NK-92 treated with Interleukin-12 subunit alpha and Interleukin-12 subunit beta, amount 100 ng/mL, for 24 hours (cell line): ENCODE results near the gene LBX2.

Experiments used
- DNase-seq: peaks from one replicate; lab custom pipeline; 2025; lab: John Stamatoyannopoulos, UW

Gene LBX2

DNA sequence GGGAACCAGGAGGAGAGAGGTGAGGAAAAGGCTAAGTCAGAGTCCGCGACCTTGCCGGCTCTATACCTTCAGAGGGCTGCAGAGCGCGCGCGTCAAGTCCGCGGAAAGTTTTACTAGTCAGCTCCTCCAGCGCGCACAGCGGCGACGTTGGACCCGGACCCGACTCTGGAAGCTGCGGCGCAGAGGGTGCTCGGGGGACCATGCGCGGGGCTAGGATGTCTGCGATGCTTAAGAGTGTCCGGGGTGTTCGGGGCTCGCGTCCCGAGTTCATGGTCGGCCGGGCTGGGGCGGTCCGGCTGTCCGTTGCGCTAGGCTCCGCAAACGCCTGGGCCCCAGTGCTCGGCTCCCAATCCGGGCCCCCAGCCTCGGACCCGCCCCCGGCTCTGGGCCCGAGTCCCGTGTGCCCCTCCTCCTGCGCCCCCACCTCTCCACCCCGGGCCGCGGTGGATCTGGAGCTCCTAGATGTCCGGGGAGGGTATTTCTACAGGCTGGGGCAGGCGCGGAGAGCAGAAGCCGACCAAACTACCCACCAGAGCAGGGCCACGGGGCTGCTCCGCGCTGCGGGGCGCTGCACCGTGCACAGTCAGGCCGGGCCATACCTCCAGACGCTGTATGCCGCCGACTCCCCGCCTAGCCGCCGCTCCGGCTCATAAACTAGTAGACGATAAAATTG is at the start of gene LBX2:
Gene LBX2 (minus strand): TSS at position 337 of the 673 bp plus-strand sequence. CDS start 66 bp downstream, at position 271.
- DNase-seq = no peak

- no peak for DNase-seq
These were observed 49.0 kb upstream of the LBX2 start for GRCh38 chr2:74548285-74548899.

DNA sequence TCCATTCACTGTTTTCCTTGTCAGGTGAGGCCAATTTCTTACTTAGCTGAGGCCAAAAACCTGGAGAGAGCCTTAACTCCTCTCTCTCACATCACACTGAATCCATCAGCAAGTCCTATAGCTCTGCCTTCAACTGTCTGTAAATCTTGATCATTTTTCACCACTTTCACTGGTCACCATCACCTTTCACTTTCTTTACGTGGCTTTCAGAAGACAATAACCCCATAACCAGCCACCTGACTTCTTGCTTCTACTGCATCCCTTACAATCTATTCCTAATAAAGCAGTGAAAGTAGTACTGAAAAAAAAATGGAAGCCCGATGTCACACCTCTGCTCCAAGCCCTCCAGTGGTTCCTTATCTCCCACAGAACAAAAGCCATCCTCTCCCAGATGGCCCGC is 46.6 kb upstream of the LBX2 start:
- no peak for DNase-seq

DNA sequence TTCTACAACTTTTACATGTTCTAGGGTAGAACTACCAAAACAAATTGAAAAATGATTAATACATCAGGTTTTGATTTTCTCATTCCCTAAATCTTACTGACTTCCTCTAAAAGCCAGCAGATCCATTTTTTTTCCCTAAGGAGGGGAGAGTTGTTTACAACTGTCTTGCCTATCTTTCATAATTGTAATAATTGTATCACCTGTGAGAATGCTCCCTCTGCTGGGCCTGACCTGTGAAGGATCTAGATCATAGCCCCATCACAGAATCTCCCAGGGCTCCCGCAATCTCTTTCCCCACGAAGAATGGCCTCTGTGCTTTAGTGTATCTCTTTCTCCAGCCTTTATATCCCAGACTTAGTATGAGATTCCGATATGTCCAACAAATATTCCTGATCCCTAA is 45.2 kb upstream of the LBX2 start:
- no peak for DNase-seq

GRCh38 chr2:74542978-74543377 is 43.6 kb upstream of the LBX2 start:
- no peak for DNase-seq

GRCh38 chr2:74540291-74540690 is 40.9 kb upstream of the LBX2 start:
- no peak for DNase-seq

DNA sequence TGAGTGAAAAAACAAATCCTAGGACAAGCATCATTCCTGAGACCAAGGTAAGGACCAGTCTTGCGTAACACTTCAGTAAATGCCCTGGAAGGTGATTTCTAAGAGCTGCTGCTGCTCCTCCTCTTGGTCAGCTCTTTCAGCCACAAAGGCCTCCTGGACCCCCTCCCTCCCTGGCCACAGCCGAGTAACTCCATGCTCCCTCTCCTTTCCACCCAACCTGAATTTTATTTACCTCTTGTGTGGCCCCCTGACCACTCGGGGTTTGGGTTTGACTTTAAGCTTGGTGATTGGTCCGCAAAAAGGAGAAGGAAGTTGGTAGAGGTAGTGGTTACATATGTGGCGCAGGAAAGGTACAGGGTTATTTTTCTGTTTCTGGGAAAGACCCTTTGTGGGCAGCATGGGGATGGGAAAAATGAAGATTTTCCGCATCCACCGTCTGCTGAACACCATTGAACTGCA is 39.5 kb upstream of the LBX2 start:
- no peak for DNase-seq

DNA sequence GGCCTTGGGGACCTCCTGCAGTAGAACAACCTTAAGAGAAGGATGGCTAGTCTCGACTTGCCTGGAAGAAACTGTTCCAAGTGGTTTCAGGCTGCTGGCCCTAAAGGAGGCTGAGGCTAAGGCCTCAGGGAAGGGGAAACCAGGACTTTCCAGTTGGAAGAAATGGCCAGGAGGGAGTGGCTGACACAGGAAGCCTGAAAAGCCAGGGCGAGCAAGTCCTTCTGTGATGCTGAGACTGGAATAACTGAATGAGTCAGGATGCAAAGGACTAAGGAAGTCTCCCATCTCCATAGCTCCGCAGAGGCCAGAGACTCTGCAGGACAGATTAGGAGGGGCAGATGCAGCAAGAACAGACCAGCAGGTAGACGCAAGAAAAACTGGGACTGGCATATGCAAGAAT is 37.7 kb upstream of the LBX2 start:
- no peak for DNase-seq

- no peak for DNase-seq
These were observed 37.0 kb upstream of the LBX2 start for GRCh38 chr2:74536166-74536950.

- no peak for DNase-seq
These were observed 36.1 kb upstream of the LBX2 start for GRCh38 chr2:74535440-74535965.

- DNase-seq = no peak
These were observed 35.0 kb upstream of the LBX2 start for GRCh38 chr2:74534411-74534810.

DNA sequence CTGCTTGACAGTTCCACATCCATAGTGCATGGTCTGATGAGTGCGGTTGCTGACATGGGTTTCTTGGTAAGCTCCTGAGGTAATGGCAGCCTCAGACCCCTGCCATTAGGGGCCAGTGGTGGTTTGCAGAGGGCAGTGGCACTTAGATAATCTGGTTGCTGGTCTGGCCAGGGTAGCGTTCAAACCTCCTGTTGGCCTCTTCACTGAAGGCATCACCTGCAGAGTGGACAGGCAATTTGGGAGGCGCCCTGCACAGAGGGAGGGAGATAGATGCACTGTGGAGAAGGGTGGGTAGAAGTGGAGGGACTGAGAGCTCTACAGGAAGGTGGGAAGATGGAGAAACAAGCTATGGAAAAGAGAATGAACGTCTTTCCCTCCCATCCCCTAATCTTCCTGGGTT is 34.1 kb upstream of the LBX2 start:
- no peak for DNase-seq

DNA sequence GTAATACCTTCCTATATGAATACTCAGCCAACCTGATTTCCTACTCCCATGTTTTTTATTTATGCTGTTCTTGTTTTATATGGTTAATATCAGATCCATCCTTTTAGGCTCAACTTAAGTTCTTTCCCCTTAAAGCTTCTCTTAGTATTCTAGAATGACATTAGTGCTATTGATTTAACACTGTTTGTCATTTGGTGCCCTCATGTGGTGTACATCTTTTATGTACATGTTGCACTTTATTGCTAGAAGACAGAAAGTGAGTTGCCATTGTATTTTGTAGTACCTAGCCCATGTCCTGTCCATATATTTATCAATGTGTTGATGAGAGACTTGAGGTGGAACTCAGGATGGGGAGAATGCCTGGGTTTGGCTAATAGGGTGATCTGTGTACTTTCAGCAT is 32.8 kb upstream of the LBX2 start:
- DNase-seq = no peak

DNA sequence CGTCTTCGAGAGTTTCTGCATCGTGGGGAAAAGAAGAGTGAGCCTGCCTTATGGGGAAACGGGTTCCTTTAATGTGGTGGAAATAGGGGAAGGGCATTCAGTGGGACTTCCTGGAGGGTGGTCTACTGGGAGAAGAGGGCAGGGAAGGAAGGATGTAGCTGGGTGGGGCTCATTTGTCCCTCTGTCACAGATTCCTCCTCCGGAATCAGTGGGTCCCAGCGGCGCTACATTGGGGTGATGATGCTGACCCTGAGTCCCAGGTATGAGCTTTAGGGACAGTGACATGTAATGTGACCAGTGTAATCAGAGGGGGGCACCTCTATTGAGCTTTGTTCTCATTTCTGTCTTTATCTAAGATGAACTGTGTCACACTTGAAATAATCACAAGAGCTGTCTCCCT is 32.3 kb upstream of the LBX2 start:
- no peak for DNase-seq

GRCh38 chr2:74530239-74531187 is 31.1 kb upstream of the LBX2 start:
- peak; percentile 64 for DNase-seq

DNA sequence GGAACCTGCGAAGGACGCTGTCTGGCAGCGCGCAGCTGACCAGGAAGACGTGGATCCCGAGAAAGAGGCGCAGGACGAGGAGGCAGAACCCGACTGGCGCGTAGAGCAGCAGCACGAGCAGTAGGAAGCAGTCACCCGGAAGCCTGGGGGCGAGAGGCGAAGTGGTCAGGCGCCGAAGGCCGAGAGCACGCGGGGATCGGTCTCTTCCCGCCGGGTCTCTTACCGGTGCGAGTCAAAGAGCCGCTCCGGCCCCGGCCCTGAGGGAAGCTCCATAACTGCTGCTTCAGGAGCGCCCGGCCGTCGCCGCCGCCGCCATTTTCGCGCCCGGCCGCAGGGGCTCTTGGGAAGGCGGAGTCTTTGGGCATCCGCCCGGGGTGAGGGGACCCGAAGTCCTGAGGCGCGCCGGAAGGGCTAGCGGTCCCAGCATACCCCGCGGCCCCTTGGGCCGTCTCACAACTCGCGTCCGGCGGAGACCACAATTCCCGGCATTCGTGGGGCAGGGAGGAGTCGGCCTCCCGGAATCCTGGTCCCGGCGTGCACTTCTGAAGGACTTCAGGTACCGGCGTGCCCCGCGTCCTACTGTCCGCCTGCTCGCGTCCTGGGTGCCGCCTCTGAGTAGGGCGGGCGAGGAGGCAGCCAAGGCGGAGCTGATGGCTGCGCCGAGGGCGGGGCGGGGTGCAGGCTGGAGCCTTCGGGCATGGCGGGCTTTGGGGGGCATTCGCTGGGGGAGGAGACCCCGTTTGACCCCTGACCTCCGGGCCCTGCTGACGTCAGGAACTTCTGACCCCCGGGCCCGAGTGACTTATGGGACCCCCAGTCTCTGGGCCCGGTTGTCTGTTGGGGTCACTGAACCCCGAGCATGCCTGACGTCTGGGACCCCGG is 30.2 kb upstream of the LBX2 start, which contains the start of the genes AUP1 and HTRA2:
Gene AUP1 (minus strand): TSS at position 350 of the 882 bp plus-strand sequence. CDS start 77 bp downstream, at position 273.
Gene HTRA2 (plus strand): TSS at position 577 of the 882 bp plus-strand sequence. CDS start 74 bp downstream, at position 651.
- DNase-seq = peak; percentile 97

DNA sequence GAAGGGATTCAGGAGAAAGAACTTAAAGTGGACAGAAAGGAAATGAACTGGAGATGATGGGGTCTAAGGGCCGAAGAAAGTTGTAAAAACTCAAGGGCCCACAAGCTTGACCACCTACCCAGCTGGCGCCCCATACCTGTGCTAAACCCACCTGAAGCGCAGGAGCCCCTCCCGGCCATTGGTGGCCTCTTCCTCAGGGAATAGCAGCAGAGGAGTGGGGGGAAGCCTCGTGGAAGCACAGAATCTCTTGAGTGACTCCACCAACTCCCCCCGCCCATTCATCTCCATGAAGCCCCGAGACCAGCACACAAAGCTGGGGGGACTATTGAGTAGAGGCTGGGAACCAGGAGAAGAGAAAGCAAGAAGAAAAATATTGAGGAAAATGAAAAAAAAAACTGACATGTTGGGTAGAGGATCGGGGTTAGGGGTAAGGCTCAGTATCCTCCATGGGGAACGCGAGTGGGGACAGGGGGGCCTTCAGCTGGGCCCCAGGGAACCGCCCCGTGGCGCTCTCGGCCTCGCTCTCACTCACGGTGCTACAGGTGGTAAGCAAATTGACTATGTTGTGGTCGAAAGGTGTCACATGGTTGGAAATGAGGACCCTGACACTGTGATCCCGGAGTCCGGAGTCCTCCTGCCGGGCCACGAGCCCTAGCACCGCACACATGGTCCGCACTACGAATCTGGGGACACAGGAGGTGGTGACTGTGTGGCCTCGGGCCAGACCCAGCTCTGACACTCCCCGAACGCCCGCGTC is 29.4 kb upstream of the LBX2 start:
- DNase-seq = no peak

GRCh38 chr2:74527741-74528140 is 28.3 kb upstream of the LBX2 start:
- DNase-seq = no peak

DNA sequence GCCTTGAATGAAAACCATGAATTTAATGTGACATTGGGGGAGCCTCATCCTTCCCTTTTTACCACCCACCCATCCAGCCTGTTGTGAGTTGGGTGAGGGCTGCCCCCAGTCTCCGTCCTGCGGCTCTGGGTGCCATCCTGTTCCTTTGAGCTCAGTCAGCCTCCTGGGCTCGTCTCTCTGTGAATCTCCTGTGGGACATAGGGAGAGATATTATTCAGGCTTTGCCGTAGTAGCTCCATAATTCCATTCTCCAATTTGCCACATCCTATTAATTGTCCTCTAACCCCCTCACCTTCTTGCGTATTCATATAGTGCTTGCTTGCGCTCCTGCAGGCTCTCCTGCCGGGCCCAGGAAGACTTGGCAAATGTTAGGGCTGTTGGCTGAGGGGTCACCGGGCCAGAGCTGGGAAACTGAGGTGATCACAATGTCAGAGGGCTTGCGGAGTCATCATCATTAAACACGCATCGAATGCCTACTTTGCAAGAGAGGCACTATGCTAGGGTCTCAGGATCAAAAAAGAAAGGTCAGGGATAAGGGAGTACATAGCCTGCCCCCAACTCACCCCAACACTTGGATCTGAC is 27.3 kb upstream of the LBX2 start:
- no peak for DNase-seq
